GM12801 (cell line): ENCODE data around the gene MARCOL.

Experiments
- TF ChIP-seq, protein P1 (sequence below): IDR thresholded peaks from one replicate; pipeline ENCODE4 v1.5.1; 2011; ENCODE audit warnings: control low read depth; ENCODE audit not compliant: insufficient read length; ENCODE audit errors: extremely low read depth

MARCOL gene

DNA sequence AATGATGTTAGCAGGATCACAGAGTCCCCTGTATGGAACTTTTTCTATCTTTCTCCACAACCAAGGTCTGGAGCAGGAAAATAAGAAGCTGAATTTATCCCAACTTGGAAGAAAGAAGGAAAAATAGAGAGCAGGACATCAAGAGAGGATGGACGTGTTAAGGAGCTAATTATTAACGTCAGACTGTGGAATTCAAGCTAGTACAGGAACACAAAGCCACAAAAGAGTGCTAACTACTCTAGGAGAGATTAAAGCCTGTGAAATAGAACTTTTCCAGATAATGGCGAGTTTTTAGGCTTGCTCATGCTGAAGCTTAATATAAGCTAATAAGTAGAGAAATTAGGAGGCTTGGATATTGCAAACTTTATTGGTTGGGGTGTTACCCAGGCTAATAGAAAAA lies 29.6 kb downstream of the MARCOL start:
- TF ChIP-seq, protein P1, sequence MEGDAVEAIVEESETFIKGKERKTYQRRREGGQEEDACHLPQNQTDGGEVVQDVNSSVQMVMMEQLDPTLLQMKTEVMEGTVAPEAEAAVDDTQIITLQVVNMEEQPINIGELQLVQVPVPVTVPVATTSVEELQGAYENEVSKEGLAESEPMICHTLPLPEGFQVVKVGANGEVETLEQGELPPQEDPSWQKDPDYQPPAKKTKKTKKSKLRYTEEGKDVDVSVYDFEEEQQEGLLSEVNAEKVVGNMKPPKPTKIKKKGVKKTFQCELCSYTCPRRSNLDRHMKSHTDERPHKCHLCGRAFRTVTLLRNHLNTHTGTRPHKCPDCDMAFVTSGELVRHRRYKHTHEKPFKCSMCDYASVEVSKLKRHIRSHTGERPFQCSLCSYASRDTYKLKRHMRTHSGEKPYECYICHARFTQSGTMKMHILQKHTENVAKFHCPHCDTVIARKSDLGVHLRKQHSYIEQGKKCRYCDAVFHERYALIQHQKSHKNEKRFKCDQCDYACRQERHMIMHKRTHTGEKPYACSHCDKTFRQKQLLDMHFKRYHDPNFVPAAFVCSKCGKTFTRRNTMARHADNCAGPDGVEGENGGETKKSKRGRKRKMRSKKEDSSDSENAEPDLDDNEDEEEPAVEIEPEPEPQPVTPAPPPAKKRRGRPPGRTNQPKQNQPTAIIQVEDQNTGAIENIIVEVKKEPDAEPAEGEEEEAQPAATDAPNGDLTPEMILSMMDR: no peak

DNA sequence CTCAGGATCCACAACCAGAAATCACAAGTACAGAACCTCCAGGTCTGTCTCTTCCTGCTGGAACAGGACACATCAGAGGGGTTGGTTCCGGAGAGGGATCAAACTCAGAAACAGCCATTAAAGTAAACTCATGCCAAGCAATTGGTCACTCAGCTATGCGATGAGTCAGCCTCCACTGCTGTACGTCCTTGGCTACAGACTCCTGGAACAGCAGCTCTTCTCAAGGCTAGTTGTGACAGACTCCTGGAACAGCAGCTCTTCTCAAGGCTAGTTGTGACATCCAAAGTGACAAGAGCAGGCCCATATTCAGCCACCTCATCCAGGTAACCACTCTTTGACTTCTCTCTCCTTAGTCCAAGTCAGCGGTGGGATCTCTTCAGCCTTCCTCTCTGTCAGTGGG lies 30.2 kb downstream of the MARCOL start, which contains the start of gene SPINK13:
TSS of gene SPINK13 (plus strand) at position 229 of the 400 bp plus-strand sequence. CDS start 1,279 bp downstream, outside the sequence.
- TF ChIP-seq, protein P1: no peak

DNA sequence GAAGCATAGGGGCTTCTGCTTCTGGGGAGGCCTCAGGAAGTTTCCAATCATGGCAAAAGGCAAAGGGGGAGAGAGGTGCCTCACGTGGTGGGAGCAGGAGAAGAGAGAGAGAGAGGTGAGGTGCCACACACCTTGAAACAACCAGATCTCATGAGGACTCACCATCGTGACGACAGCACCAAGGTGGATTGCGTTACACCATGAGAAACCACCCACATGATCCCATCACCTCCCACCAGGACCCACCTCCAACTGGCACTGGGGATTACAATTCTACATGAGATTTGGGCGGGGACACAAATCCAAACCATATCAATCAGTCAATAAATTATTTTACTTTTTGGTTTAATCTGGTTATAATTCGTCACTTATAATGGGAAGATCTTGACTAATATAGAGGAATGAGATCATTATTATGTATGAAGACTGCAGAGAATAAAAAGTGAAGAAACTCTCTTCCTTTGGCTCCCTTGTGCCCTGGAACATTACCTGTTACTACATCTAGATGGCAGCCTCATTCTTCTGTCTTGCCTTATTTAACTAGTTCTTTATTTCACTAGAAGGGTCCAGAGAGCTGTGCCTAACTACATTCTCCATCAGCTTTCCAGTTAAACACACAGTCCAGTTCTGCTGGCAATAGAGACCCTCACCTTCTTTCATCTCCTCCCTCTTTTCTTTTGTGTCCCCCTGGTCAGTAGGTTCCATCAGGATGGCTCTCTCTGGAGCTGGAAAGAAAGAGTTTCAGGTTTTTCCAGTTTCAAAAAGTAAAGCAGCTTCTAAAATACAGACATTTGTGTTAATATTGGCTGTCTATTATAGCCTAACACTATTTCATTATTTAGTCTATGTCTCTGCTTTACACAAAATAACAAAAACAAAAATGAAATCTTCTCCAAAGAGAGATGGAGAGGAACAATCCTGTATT lies 52.2 kb downstream of the MARCOL start:
- TF ChIP-seq, protein P1: no peak
